Thymus (tissue), 11 donors: ENCODE results near the gene RPAP2. TPM values are rescaled to one million over a fixed set of nuclear protein-coding genes. Genes with fewer than 3 reads are reported as not detected.
"Not testable (repeated sequence)": the region's sequence is repeated elsewhere in the genome, so short reads cannot be mapped to it uniquely, and the experiment has no call there.

ENCODE experiments used
- DNase-seq, 9 donors: peaks; one replicate each; pipeline ENCODE4 v3.0.0-alpha.2; 2013; ENCODE audit warnings: low spot score in 9 of 9, low read depth in 6 of 9, missing footprints in 1 of 9
- H3K27ac ChIP-seq, 2 donors: one replicate each; pipeline ENCODE4 v1.5.1; 2013; ENCODE audit warnings: control low read depth in 1 of 2, low read depth in 1 of 2, low read length in 1 of 2, mild to moderate bottlenecking in 1 of 2, moderate library complexity in 1 of 2
- H3K27me3 ChIP-seq, 2 donors: one replicate each; pipeline ENCODE4 v1.5.1; 2013; ENCODE audit warnings: low read length in 1 of 2; ENCODE audit not compliant: control insufficient read depth in 2 of 2, insufficient read depth in 1 of 2
- H3K36me3 ChIP-seq, 2 donors: one replicate each; pipeline ENCODE4 v1.5.1; 2013; ENCODE audit warnings: low read length in 1 of 2, mild to moderate bottlenecking in 1 of 2, moderate library complexity in 1 of 2; ENCODE audit not compliant: control insufficient read depth in 2 of 2, insufficient read depth in 2 of 2
- H3K4me1 ChIP-seq, 2 donors: one replicate each; pipeline ENCODE4 v1.5.1; 2013; ENCODE audit warnings: low read length in 2 of 2; ENCODE audit not compliant: control insufficient read depth in 2 of 2, insufficient read depth in 2 of 2
- H3K4me3 ChIP-seq, 2 donors: one replicate each; pipeline ENCODE4 v1.5.1; 2013; ENCODE audit warnings: low read length in 2 of 2, control low read depth in 1 of 2, mild to moderate bottlenecking in 1 of 2
- H3K9me3 ChIP-seq, 2 donors: one replicate each; pipeline ENCODE4 v1.5.1; 2013; ENCODE audit warnings: low read length in 1 of 2, mild to moderate bottlenecking in 1 of 2; ENCODE audit not compliant: control insufficient read depth in 2 of 2, insufficient read depth in 1 of 2
- WGBS: extraction: QIAGEN DNeasy Blood & Tissue Kit; methylation state at CpG from one replicate; pipeline ENCODE4 v1.1.7; 2013; 5-methylcytosine and 5-hydroxymethylcytosine counted together
- polyA plus RNA-seq: library from polyadenylated mRNA; stranded (reverse); fragments of 200-250 nt; gene quantifications from one replicate; pipeline ENCODE4 v1.2.3, GENCODE V29; 2013
- total RNA-seq: library from RNA; stranded (reverse); fragments of 120-200 nt; gene quantifications from one replicate; pipeline ENCODE4 v1.2.4, GENCODE V29; 2013
- donor health status: healthy.

RPAP2 gene
- total and polyA plus RNA-seq, 2 donors, result 12.2 to 38.2 TPM

DNA sequence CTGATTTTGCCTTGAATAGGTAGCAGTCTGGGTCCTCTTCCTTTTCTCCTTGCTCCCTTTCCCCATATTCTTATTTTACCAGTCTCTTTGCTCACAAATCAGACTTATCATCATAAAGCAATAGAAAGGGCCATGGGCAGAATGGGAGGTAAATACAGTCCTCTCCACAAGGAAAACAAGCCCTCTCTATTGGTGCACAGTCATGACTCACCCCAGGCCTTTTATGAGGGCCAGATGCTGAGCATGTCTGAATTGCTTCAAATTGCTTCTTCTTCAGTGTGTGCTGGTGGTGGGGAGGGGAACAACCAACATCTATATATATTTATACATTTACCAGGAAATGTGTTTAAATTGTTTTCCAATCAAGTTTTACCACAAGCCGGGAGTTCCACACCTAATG, 112.7 kb downstream of the RPAP2 start:
- peak in 4 of 9 donors; percentile 13 to 53 (median 19) for DNase-seq
- Histone ChIP-seq H3K27me3 (no peaks in the 10 kb centered on the region), H3K4me1 (peaks cover 28 to 38% of the 10 kb centered on the region in 2 donors), H3K27ac (peak overlapping the region; percentile 42 to 89), H3K36me3 (no peaks in the 10 kb centered on the region), H3K9me3 (peaks cover 0 to 4% of the 10 kb centered on the region in 2 donors), H3K4me3 (no peak overlapping the region)
- 81% methylated on average over 1 of the region's 1 CpG for WGBS

GRCh38 chr1:92419642-92420041, 120.8 kb downstream of the RPAP2 start:
- 88% methylated on average over 4 of the region's 4 CpGs for WGBS
- H3K4me1 ChIP-seq, result no peaks in the 10 kb centered on the region
- DNase-seq, result no peak
- no peaks in the 10 kb centered on the region for H3K27me3 ChIP-seq
- H3K9me3 ChIP-seq, result no peaks in the 10 kb centered on the region
- H3K36me3 ChIP-seq, result no peaks in the 10 kb centered on the region
- H3K4me3 ChIP-seq, result no peak overlapping the region
- no peak overlapping the region for H3K27ac ChIP-seq

- H3K9me3 ChIP-seq, result no peaks in the 10 kb centered on the region
- H3K4me1 ChIP-seq, result no peaks in the 10 kb centered on the region
- H3K27me3 ChIP-seq, result no peaks in the 10 kb centered on the region
- H3K27ac ChIP-seq, result no peak overlapping the region
- no peak for DNase-seq
- H3K36me3 ChIP-seq, result no peaks in the 10 kb centered on the region
- WGBS, result 31% methylated on average over 4 of the region's 4 CpGs
- H3K4me3 ChIP-seq, result no peak overlapping the region
These were observed 125.5 kb downstream of the RPAP2 start for GRCh38 chr1:92424381-92424780.

- Histone ChIP-seq H3K4me1 (no peaks in the 10 kb centered on the region), H3K27me3 (no peaks in the 10 kb centered on the region), H3K9me3 (no peaks in the 10 kb centered on the region), H3K36me3 (no peaks in the 10 kb centered on the region), H3K27ac (no peak overlapping the region), H3K4me3 (no peak overlapping the region)
- DNase-seq, result no peak
- WGBS, result 94% methylated on average over 2 of the region's 2 CpGs
These were observed 126.8 kb downstream of the RPAP2 start for GRCh38 chr1:92425617-92426016.

DNA sequence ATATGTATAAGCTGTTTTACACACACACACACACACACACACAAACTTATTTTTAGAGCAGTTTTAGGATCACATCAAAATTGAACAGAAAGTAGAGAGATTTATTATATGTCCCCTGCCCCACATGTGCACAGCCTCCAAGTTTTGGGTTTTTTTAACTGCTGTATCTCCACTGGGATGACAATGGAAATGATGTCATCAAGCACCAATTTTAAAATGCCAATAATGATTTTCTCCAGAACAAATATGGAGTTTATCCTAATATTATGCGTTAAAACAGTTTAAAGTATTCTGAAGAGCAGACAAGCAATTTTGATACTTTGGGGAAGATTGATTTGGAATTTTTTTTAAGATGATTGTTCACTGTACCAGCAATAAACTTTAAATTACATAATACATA, 131.2 kb downstream of the RPAP2 start:
- H3K9me3 ChIP-seq, result no peaks in the 10 kb centered on the region
- DNase-seq, result no peak
- H3K27ac ChIP-seq, result no peak overlapping the region
- H3K27me3 ChIP-seq, result no peaks in the 10 kb centered on the region
- H3K36me3 ChIP-seq, result no peaks in the 10 kb centered on the region
- H3K4me1 ChIP-seq, result no peaks in the 10 kb centered on the region
- 100% methylated on average over 1 of the region's 1 CpG for WGBS
- no peak overlapping the region for H3K4me3 ChIP-seq

- H3K36me3 ChIP-seq, H3K4me3 ChIP-seq, DNase-seq, H3K27me3 ChIP-seq, H3K4me1 ChIP-seq, H3K27ac ChIP-seq: not testable (repeated sequence)
- peaks cover 0 to 12% of the 10 kb centered on the region in 2 donors for H3K9me3 ChIP-seq
- WGBS, result 97% methylated on average over 1 of the region's 1 CpG
These were observed 135.7 kb downstream of the RPAP2 start for GRCh38 chr1:92434572-92434971.

GRCh38 chr1:92439291-92439690, 140.4 kb downstream of the RPAP2 start:
- no peak overlapping the region for H3K27ac ChIP-seq
- H3K27me3 ChIP-seq, result no peaks in the 10 kb centered on the region
- 98% methylated on average over 1 of the region's 1 CpG for WGBS
- peaks cover 0 to 5% of the 10 kb centered on the region in 2 donors for H3K4me1 ChIP-seq
- H3K4me3 ChIP-seq, result no peak overlapping the region
- DNase-seq, result no peak
- peaks cover 0 to 12% of the 10 kb centered on the region in 2 donors for H3K9me3 ChIP-seq
- no peaks in the 10 kb centered on the region for H3K36me3 ChIP-seq

DNA sequence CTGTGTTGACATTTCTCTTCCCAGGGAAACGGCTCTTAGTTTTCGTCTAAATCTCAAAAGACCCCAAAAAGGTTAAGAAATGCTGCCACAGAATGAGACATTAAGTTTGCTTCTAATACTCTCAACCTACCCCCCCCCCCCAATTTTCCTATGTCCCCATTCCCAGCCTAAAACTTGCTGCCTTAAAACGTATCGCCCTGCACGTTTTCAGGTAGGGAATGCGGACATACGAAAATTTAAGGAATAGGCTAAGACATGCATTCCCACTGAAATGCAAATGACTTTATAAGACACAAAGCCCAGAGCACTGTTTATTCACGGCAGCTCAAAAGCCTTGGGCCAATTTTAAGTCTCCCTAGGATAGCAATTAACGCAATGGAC, 142.4 kb downstream of the RPAP2 start:
- 99% methylated on average over 9 of the region's 9 CpGs for WGBS
- H3K9me3 ChIP-seq, result peaks cover 0 to 7% of the 10 kb centered on the region in 2 donors
- H3K27ac ChIP-seq, result no peak overlapping the region
- H3K4me3 ChIP-seq, result no peak overlapping the region
- H3K4me1 ChIP-seq, result peaks cover 0 to 6% of the 10 kb centered on the region in 2 donors
- H3K36me3 ChIP-seq, result no peaks in the 10 kb centered on the region
- DNase-seq, result no peak
- H3K27me3 ChIP-seq, result no peaks in the 10 kb centered on the region

DNA sequence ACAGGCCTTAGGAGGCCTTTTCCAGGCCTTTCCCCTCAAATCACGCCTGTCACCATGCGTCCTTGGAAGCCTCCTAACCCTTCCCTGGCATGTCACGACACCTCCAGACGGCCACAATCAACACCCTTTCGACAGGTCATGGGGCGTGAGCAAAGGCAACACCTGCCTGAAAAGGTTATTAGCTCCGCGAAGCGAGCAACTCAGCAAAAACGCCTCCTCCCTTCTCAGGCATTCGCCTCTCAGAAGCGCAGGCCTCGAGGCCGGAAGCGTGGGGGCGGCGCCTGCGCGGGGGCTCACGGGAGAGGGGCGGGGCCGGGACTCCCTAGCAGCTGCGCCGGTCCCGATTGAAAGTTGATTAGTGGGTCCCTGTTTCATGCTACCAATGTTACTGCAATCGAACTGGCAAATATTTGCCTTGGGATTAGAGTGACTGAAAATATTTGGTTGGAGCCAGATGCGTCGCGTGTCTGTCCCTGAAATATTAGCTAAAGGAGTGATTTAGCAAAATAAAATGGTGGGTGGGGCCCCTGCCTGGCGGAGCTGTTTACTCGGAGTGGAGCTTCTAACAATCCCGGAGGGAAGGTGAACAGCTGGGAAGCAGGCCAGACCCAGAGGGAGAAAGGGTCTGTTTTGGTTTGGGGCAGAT, 143.0 kb downstream of the RPAP2 start:
- H3K27ac ChIP-seq, result no peak overlapping the region
- H3K4me3 ChIP-seq, result no peak overlapping the region

More for the DNA sequence above, 143.0 kb downstream of the RPAP2 start:
- H3K27me3 ChIP-seq, result no peaks in the 10 kb centered on the region
- peaks cover 0 to 2% of the 10 kb centered on the region in 2 donors for H3K9me3 ChIP-seq
- no peak for DNase-seq
- H3K36me3 ChIP-seq, result no peaks in the 10 kb centered on the region
- 97% methylated on average over 32 of the region's 32 CpGs for WGBS
- H3K4me1 ChIP-seq, result peaks cover 0 to 6% of the 10 kb centered on the region in 2 donors
